HG03439 (cell line): ENCODE data around the gene LRSAM1.

Experiments used
- ATAC-seq: cut with Tn5 transposase; IDR thresholded peaks from one replicate; pipeline ENCODE4 v1.9.1; 2021; ENCODE audit warnings: mild to moderate bottlenecking, moderate library complexity; ENCODE audit not compliant: unreplicated experiment

Gene LRSAM1

GRCh38 chr9:127509261-127509954 lies 58.1 kb downstream of the LRSAM1 start:
- no peak for ATAC-seq

- ATAC-seq: no peak
These were observed 58.6 kb downstream of the LRSAM1 start for GRCh38 chr9:127509955-127510299.

GRCh38 chr9:127514468-127514867 lies 63.2 kb downstream of the LRSAM1 start:
- ATAC-seq: no peak

- no peak for ATAC-seq
These were observed 65.7 kb downstream of the LRSAM1 start for GRCh38 chr9:127516835-127517607.

- no peak for ATAC-seq
These were observed 66.3 kb downstream of the LRSAM1 start for GRCh38 chr9:127517620-127518019.

- no peak for ATAC-seq
These were observed 67.0 kb downstream of the LRSAM1 start for GRCh38 chr9:127518091-127518856.

- no peak for ATAC-seq
These were observed 68.2 kb downstream of the LRSAM1 start for GRCh38 chr9:127519301-127520166.

- no peak for ATAC-seq
These were observed 69.9 kb downstream of the LRSAM1 start for GRCh38 chr9:127520941-127521918.

- ATAC-seq: no peak
These were observed 70.6 kb downstream of the LRSAM1 start for GRCh38 chr9:127521919-127522304.

- ATAC-seq: no peak
These were observed 71.4 kb downstream of the LRSAM1 start for GRCh38 chr9:127522727-127523126.

- no peak for ATAC-seq
These were observed 72.1 kb downstream of the LRSAM1 start for GRCh38 chr9:127523312-127523851.

GRCh38 chr9:127524373-127524772 lies 73.1 kb downstream of the LRSAM1 start:
- no peak for ATAC-seq

GRCh38 chr9:127525401-127526188 lies 74.3 kb downstream of the LRSAM1 start:
- ATAC-seq: no peak

- ATAC-seq: no peak
These were observed 75.6 kb downstream of the LRSAM1 start for GRCh38 chr9:127526655-127527559.

- ATAC-seq: no peak
These were observed 76.4 kb downstream of the LRSAM1 start for GRCh38 chr9:127527560-127528268.

GRCh38 chr9:127528422-127529251 lies 77.3 kb downstream of the LRSAM1 start:
- no peak for ATAC-seq
